Subcutaneous abdominal adipose tissue (tissue), 5 donors: ENCODE results near the gene MPRIP.

Source experiments
- H3K27ac ChIP-seq: one replicate; pipeline ENCODE4 v1.7.0; 2013; ENCODE audit warnings: low read depth, mild to moderate bottlenecking, inconsistent platforms, low read length, moderate library complexity
- H3K27me3 ChIP-seq, 5 donors: one replicate each; pipeline ENCODE4 v1.7.0; 2013; ENCODE audit warnings: low read length in 5 of 5, inconsistent platforms in 1 of 5; ENCODE audit not compliant: control insufficient read depth in 5 of 5, insufficient read depth in 4 of 5
- H3K36me3 ChIP-seq, 5 donors: one replicate each; pipeline ENCODE4 v1.7.0; 2013; ENCODE audit warnings: low read length in 5 of 5; ENCODE audit not compliant: control insufficient read depth in 5 of 5, insufficient read depth in 5 of 5
- H3K4me1 ChIP-seq, 5 donors: one replicate each; pipeline ENCODE4 v1.7.0; 2013; ENCODE audit warnings: low read length in 5 of 5, mild to moderate bottlenecking in 3 of 5, moderate library complexity in 1 of 5; ENCODE audit not compliant: control insufficient read depth in 5 of 5, insufficient read depth in 5 of 5
- H3K4me3 ChIP-seq, 5 donors: one replicate each; pipeline ENCODE4 v1.7.0; 2013; ENCODE audit warnings: low read length in 5 of 5, low read depth in 1 of 5
- H3K9ac ChIP-seq, 5 donors: one replicate each; pipeline ENCODE4 v1.7.0; 2013; ENCODE audit warnings: low read length in 5 of 5, mild to moderate bottlenecking in 4 of 5, moderate library complexity in 3 of 5
- H3K9me3 ChIP-seq, 5 donors: one replicate each; pipeline ENCODE4 v1.7.0; 2013; ENCODE audit warnings: low read length in 5 of 5; ENCODE audit not compliant: control insufficient read depth in 5 of 5
- donor health status: healthy.
- donor health status: healthy.
- donor health status: healthy.
- donor health status: healthy.
- donor health status: healthy.

MPRIP gene

GRCh38 chr17:17051791-17052461, 9.7 kb downstream of the MPRIP start:
- peak overlapping the region in 2 of 5 donors; percentile 5 to 9 for H3K4me3 ChIP-seq

GRCh38 chr17:17052462-17053221, 10.4 kb downstream of the MPRIP start:
- Histone ChIP-seq H3K27ac (peak overlapping the region; percentile 79), H3K4me1 (peaks cover 25 to 83% (median 69%) of the 10 kb centered on the region in 5 donors), H3K27me3 (no peaks in the 10 kb centered on the region), H3K9ac (peak overlapping the region in 2 of 5 donors; percentile 45 to 48), H3K36me3 (peaks cover 0 to 4% (median 2%) of the 10 kb centered on the region in 5 donors), H3K4me3 (no peak overlapping the region), H3K9me3 (no peaks in the 10 kb centered on the region)

More at GRCh38 chr17:17051791-17052461, 9.7 kb downstream of the MPRIP start:
- peak overlapping the region in 3 of 5 donors; percentile 2 to 63 (median 45) for H3K9ac ChIP-seq
- H3K9me3 ChIP-seq, result no peaks in the 10 kb centered on the region
- peaks cover 25 to 81% (median 64%) of the 10 kb centered on the region in 5 donors for H3K4me1 ChIP-seq
- peaks cover 0 to 3% (median 0%) of the 10 kb centered on the region in 5 donors for H3K36me3 ChIP-seq
- no peaks in the 10 kb centered on the region for H3K27me3 ChIP-seq
- peak overlapping the region; percentile 79 for H3K27ac ChIP-seq

DNA sequence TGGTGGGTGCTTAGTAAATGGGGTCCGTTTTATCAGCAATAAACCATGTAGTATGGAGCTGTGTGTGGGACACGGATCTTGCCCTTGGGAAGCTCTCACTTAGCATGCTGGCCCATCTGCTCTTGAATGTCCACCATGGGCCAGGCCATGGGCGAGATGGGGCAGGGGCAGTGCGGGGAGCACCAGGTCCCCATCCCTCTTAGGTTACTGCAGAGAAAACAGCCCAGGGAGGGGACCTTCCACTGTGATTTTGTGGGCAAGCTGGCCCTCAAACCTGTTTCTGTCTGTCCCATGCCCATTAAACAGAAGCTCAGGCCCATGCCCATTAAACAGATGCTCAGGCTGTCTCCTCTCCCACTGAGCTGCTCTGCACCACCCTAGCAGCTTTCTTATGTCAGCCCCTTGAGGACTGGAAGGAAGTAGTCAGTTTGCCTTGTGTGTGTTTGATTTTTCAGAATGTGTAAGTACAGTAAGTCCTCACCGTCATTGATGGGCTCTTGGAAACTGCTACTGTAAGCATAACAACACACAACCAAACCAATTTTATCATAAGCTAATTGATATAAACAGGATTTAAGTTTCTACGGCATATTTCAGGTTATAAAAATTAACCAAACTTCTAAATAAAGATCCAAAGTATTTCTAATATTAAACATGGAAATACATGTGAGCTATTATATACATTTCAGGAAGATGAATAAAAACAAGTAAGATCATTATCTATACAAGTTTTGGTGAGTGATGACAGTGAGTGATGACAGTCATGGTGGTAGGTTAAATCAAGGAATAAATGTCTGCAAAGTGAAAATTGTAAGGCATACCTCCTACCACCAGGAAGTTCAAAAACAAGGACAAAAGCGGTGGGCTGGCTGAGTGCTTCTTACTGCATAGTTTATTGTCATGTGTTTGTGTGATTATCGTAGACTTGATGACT, 11.5 kb downstream of the MPRIP start:
- Histone ChIP-seq H3K27ac (peak overlapping the region; percentile 79), H3K4me3 (no peak overlapping the region), H3K36me3 (peaks cover 0 to 12% (median 8%) of the 10 kb centered on the region in 5 donors), H3K9me3 (no peaks in the 10 kb centered on the region), H3K4me1 (peaks cover 25 to 77% (median 69%) of the 10 kb centered on the region in 5 donors), H3K27me3 (no peaks in the 10 kb centered on the region), H3K9ac (peak overlapping the region in 1 of 5 donors; percentile 2)

- H3K9me3 ChIP-seq, result no peaks in the 10 kb centered on the region
- H3K27me3 ChIP-seq, result no peaks in the 10 kb centered on the region
- no peak overlapping the region for H3K27ac ChIP-seq
- peaks cover 0 to 14% (median 11%) of the 10 kb centered on the region in 5 donors for H3K36me3 ChIP-seq
- no peak overlapping the region for H3K9ac ChIP-seq
- no peak overlapping the region for H3K4me3 ChIP-seq
- peaks cover 25 to 78% (median 64%) of the 10 kb centered on the region in 5 donors for H3K4me1 ChIP-seq
Measured at GRCh38 chr17:17054636-17055035, 12.4 kb downstream of the MPRIP start.

DNA sequence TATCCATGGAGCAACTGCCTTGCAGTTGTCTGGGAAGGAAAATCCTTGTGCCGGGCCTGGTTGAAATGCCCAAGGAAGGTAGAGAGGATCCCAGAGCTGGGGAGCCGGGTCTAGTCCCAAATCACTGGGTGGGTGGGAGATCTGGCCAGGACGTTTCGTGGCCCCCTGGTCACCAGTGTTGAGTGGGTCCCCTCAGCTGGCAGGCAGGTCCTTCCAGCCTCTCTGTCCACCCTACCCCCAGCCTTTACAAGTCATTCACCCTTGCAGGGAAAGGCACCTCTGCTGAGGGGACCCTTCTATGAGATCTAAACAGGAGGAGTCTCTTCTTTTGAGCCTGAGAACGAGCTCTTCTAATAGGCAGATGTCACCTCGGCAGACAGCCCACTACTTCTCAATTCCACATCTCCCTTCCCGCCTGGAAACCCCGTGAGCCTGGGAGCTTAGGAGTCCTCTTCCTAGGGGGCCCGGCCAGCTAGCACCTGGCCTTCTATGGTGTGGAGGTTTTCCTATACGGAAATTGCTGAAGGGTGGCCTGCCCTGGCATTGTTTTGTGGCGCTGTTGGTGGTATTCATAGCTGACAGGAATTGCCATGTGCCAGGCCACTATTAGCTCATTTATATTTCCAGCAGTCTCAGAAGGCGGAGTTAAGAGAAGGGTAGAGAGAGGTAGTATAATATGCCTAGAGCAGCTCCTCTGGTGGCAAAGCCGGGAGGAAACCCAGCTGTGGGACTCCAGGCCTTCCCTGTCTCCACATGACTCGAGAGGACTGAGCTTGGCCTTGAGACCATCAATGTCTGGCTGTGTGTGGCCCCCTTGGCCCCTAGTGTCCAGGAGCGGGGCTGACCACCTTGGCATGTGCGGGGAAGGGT, 13.3 kb downstream of the MPRIP start:
- Histone ChIP-seq H3K4me3 (no peak overlapping the region), H3K4me1 (peaks cover 25 to 83% (median 64%) of the 10 kb centered on the region in 5 donors), H3K27ac (peak overlapping the region; percentile 72), H3K9ac (peak overlapping the region; percentile 23 to 60 (median 44)), H3K36me3 (peaks cover 0 to 16% (median 11%) of the 10 kb centered on the region in 5 donors), H3K9me3 (no peaks in the 10 kb centered on the region), H3K27me3 (no peaks in the 10 kb centered on the region)

DNA sequence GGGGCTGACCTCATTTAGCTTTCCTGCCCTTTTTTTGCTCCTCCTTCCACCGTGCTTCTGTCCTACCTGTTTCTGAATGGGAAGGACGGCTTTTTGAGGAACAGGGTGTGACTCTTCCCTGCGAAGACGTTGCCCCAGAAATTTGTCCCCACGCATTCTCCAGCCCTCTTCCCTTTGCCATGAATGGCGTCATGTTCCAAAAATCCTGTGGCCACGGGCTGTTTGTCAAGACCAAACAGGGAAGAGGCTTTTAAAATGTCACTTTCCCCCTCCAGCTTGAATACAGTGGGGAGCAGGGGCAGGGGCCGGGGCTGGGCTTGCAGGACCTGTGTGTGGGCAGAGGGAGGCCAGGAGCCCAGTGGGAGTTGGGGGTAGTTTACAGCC, 13.9 kb downstream of the MPRIP start:
- Histone ChIP-seq H3K9ac (peak overlapping the region; percentile 23 to 60 (median 44)), H3K36me3 (peaks cover 0 to 16% (median 11%) of the 10 kb centered on the region in 5 donors), H3K9me3 (no peaks in the 10 kb centered on the region), H3K27ac (peak overlapping the region; percentile 72), H3K4me1 (peaks cover 24 to 77% (median 64%) of the 10 kb centered on the region in 5 donors), H3K4me3 (no peak overlapping the region), H3K27me3 (no peaks in the 10 kb centered on the region)

DNA sequence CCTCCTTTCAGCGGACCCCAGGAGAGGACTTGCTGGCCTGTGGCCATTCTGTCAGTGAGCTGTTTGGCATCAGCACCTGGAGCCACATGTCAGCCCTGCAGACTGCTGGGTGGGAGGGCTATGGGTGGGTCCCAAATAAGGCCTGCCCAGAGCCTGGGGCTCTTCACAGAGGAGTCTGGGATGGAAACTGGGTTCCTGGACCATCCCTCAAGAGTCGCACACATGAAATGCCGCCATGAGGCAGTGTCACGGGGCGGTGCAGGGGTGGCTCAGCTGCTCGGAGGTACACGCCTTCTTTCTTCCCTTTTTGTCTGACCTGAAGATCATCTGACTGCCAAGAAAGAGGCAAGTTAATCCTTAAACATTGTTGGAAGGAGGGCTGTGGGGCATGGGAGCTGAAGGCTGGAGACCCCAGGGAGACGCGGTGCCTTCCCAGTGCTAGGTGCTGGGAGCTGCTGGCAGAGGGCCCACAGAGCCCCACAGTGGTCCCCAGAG, 14.8 kb downstream of the MPRIP start:
- H3K9ac ChIP-seq, result no peak overlapping the region
- H3K27ac ChIP-seq, result no peak overlapping the region

GRCh38 chr17:17058304-17058703, 16.0 kb downstream of the MPRIP start:
- Histone ChIP-seq H3K27ac (no peak overlapping the region), H3K9ac (no peak overlapping the region), H3K36me3 (peaks cover 0 to 21% (median 11%) of the 10 kb centered on the region in 5 donors), H3K27me3 (no peaks in the 10 kb centered on the region), H3K9me3 (no peaks in the 10 kb centered on the region), H3K4me1 (peaks cover 22 to 75% (median 64%) of the 10 kb centered on the region in 5 donors), H3K4me3 (no peak overlapping the region)

More for the DNA sequence above, 14.8 kb downstream of the MPRIP start:
- H3K4me1 ChIP-seq, result peaks cover 21 to 75% (median 64%) of the 10 kb centered on the region in 5 donors
- H3K4me3 ChIP-seq, result no peak overlapping the region
- H3K27me3 ChIP-seq, result no peaks in the 10 kb centered on the region
- H3K9me3 ChIP-seq, result no peaks in the 10 kb centered on the region
- peaks cover 0 to 16% (median 11%) of the 10 kb centered on the region in 5 donors for H3K36me3 ChIP-seq
